K562 (cell line): ENCODE measurements around the gene YTHDF1. TPM values are rescaled to one million over a fixed set of nuclear protein-coding genes. Genes with fewer than 3 reads are reported as not detected.

Source experiments
- ATAC-seq: fragments of 200-7000 bp; cut with Tn5 transposase; 3 replicates; pipeline ENCODE4 v1.9.1; 2020; ENCODE audit warnings: moderate library complexity
- BruUV-seq: library from RNA; stranded (reverse); fragments of 400-500 nt; replicated peaks from 2 replicates; lab custom pipeline; 2021; lab: Mats Ljungman, UMichigan
- CTCF ChIA-PET: fragments of 300-600 bp; formaldehyde crosslinking; extraction: SDS; loops from one replicate; lab custom pipeline; 2021; ENCODE audit warnings: low intra/inter-chr PET ratio; lab: Yijun Ruan, JAX
- POLR2A ChIA-PET: fragments of 300-600, 350-650 bp; sonication (Branson Sonifier 250); formaldehyde crosslinking; extraction: SDS; loops from one replicate; lab custom pipeline; 2021; ENCODE audit warnings: antibody characterized with exemption, inconsistent platforms; lab: Yijun Ruan, JAX
- DNase-seq, 4 experiments: peaks; one replicate each; pipeline versions ENCODE4 v3.0.0 to v3.0.0-alpha.2; 2011 to 2018; ENCODE audit warnings: low spot score in 3 of 4, mixed read lengths in 3 of 4; ENCODE audit errors: extremely low read depth in 1 of 4
- FAIRE-seq: peaks from 2 replicates; lab custom pipeline; 2011; peaks lifted over from hg19 to GRCh38; lab: Jason Lieb, UNC
- H2AFZ ChIP-seq: 2 replicates; pipeline ENCODE4 v1.6.0; 2011; ENCODE audit warnings: low read depth, low read length, control low read depth, inconsistent platforms
- H3K27ac ChIP-seq: fragments of 200-600 bp; 3 replicates; pipeline ENCODE4 v1.8.0; 2011; ENCODE audit warnings: low read depth, mild to moderate bottlenecking, control low read depth, inconsistent platforms, low read length, moderate library complexity, mixed read lengths; ENCODE audit errors: extremely low read depth
- H3K27me3 ChIP-seq, 2 experiments: fragments of 300-600 bp in 1 of 2; 2 replicates in 1 of 2; 3 replicates in 1 of 2; pipeline versions ENCODE4 v1.6.0 to v1.8.0; 2011; ENCODE audit warnings: inconsistent platforms in 2 of 2, low read length in 2 of 2, mild to moderate bottlenecking in 1 of 2, mixed read lengths in 1 of 2, moderate library complexity in 1 of 2; ENCODE audit not compliant: control insufficient read depth in 2 of 2, insufficient read depth in 2 of 2
- H3K36me3 ChIP-seq: fragments of 300-600 bp; 3 replicates; pipeline ENCODE4 v1.8.0; 2011; ENCODE audit warnings: mild to moderate bottlenecking, low read length, inconsistent platforms; ENCODE audit not compliant: control insufficient read depth, insufficient read depth
- H3K4me1 ChIP-seq, 2 experiments: fragments of 200-600 bp in 1 of 2; replicated peaks in 1 of 2; 2 replicates in 1 of 2; 3 replicates in 1 of 2; pipeline versions ENCODE4 v1.5.1 to v1.8.0; 2011; ENCODE audit warnings: inconsistent platforms in 2 of 2, low read length in 2 of 2, mild to moderate bottlenecking in 1 of 2, mixed read lengths in 1 of 2, moderate library complexity in 1 of 2; ENCODE audit not compliant: control insufficient read depth in 2 of 2, insufficient read depth in 2 of 2
- H3K4me2 ChIP-seq: 2 replicates; pipeline ENCODE4 v1.6.1; 2011; ENCODE audit warnings: low read length, control low read depth, inconsistent platforms, mixed read lengths; ENCODE audit not compliant: insufficient read depth
- H3K4me3 ChIP-seq: fragments of 200-600 bp; sonication (generic), shearing (Covaris generic); 2 replicates; pipeline ENCODE4 v1.5.1; 2016; ENCODE audit warnings: control low read depth, inconsistent platforms
- H3K79me2 ChIP-seq: fragments of 200-600 bp; 3 replicates; pipeline ENCODE4 v1.8.0; 2011; ENCODE audit warnings: low read length, inconsistent platforms; ENCODE audit not compliant: control insufficient read depth, insufficient read depth
- H3K9ac ChIP-seq, 2 experiments: 2 replicates each; pipeline versions ENCODE4 v1.6.0 to v1.6.1; 2011; ENCODE audit warnings: low read depth in 2 of 2, low read length in 2 of 2, control low read depth in 1 of 2, inconsistent platforms in 1 of 2, mild to moderate bottlenecking in 1 of 2, mixed read lengths in 1 of 2; ENCODE audit not compliant: insufficient read depth in 1 of 2
- H3K9me1 ChIP-seq: one replicate; pipeline ENCODE4 v1.6.0; 2011; ENCODE audit warnings: inconsistent platforms, mild to moderate bottlenecking, low read length, moderate library complexity; ENCODE audit not compliant: control insufficient read depth, insufficient read depth
- H3K9me3 ChIP-seq: replicated peaks from 2 replicates; pipeline ENCODE4 v1.5.1; 2011; ENCODE audit warnings: low read depth, low read length, inconsistent platforms; ENCODE audit not compliant: control insufficient read depth, insufficient read depth
- H4K20me1 ChIP-seq: replicated peaks from 2 replicates; pipeline ENCODE4 v1.6.1; 2011; ENCODE audit warnings: low read length, inconsistent platforms, mixed read lengths; ENCODE audit not compliant: control insufficient read depth, insufficient read depth
- ATF7 ChIP-seq: fragments of 450-650 bp; IDR thresholded peaks from 2 replicates; pipeline ENCODE4 v1.7.1; 2014; ENCODE audit warnings: mild to moderate bottlenecking, moderate library complexity
- CHAMP1 ChIP-seq: fragments of 450-650 bp; IDR thresholded peaks from 2 replicates; pipeline ENCODE4 v1.6.1; 2016; ENCODE audit warnings: mild to moderate bottlenecking
- ELF1 ChIP-seq: fragments of 200-800 bp; sonication (Bioruptor generic); IDR thresholded peaks from 2 replicates; pipeline ENCODE4 v1.6.1; 2016; ENCODE audit warnings: missing genetic modification characterization, missing compliant biosample characterization
- ELF2 ChIP-seq: fragments of 250-450 bp; sonication (Bioruptor Pico); IDR thresholded peaks from 2 replicates; pipeline ENCODE4 v1.5.0; 2021; ENCODE audit warnings: mild to moderate bottlenecking
- GATAD2B ChIP-seq: fragments of 450-650 bp; IDR thresholded peaks from 2 replicates; pipeline ENCODE4 v1.6.1; 2017; ENCODE audit warnings: mild to moderate bottlenecking, borderline replicate concordance
- IRF1 ChIP-seq: sonication (generic); formaldehyde crosslinking; IDR thresholded peaks from 2 replicates; pipeline ENCODE4 v1.8.0; 2022; ENCODE audit warnings: missing genetic modification reagents, mild to moderate bottlenecking, borderline replicate concordance
- L3MBTL2 ChIP-seq: fragments of 450-650 bp; IDR thresholded peaks from 2 replicates; pipeline ENCODE4 v1.6.1; 2016; ENCODE audit warnings: mild to moderate bottlenecking, moderate library complexity
- MAZ ChIP-seq, 2 experiments: fragments of 450-650 bp in 1 of 2; sonication (generic) in 1 of 2; formaldehyde crosslinking; IDR thresholded peaks in 1 of 2; conservative IDR thresholded peaks in 1 of 2; 2 replicates each; pipeline versions ENCODE4 v1.4.0 to v1.5.0; 2020; ENCODE audit warnings: mild to moderate bottlenecking in 1 of 2, missing genetic modification reagents in 1 of 2
- RBM34 ChIP-seq: fragments of 200-400 bp; formaldehyde crosslinking; IDR thresholded peaks from 2 replicates; pipeline ENCODE4 v1.6.1; 2018; ENCODE audit warnings: low read length, borderline replicate concordance; ENCODE audit not compliant: insufficient read depth
- SMAD4 ChIP-seq: fragments of 250-450 bp; sonication (Bioruptor Pico); conservative IDR thresholded peaks from 2 replicates; pipeline ENCODE4 v1.8.0; 2021; ENCODE audit warnings: inconsistent platforms, mild to moderate bottlenecking, moderate library complexity
- SMARCB1 ChIP-seq: IDR thresholded peaks from 2 replicates; pipeline ENCODE4 v1.6.1; 2011; ENCODE audit warnings: improper control_type of control experiment, low read depth; ENCODE audit not compliant: insufficient read length
- THRAP3 ChIP-seq: fragments of 450-650 bp; IDR thresholded peaks from 2 replicates; pipeline ENCODE4 v1.6.1; 2016; ENCODE audit warnings: mild to moderate bottlenecking, inconsistent platforms, borderline replicate concordance
- ZBTB12 ChIP-seq: fragments of 250-450 bp; sonication (Bioruptor Pico); IDR thresholded peaks from 2 replicates; pipeline ENCODE4 v1.4.0; 2020
- ZC3H8 ChIP-seq: fragments of 450-650 bp; IDR thresholded peaks from 2 replicates; pipeline ENCODE4 v1.6.1; 2017
- ZNF644 ChIP-seq: fragments of 200-800 bp; sonication (Bioruptor generic); IDR thresholded peaks from 2 replicates; pipeline ENCODE4 v1.6.1; 2016; ENCODE audit warnings: low read depth, missing genetic modification characterization, missing compliant biosample characterization
- ZNF740 ChIP-seq, 3 experiments: fragments of 200-800 bp in 1 of 3; sonication (Bioruptor generic) in 1 of 3; sonication (generic) in 1 of 3; formaldehyde crosslinking in 1 of 3; IDR thresholded peaks; 2 replicates each; pipeline versions ENCODE4 v1.6.1 to v1.8.0; 2016 to 2022; ENCODE audit warnings: mild to moderate bottlenecking in 2 of 3, missing compliant biosample characterization in 2 of 3, missing genetic modification characterization in 2 of 3, missing genetic modification reagents in 1 of 3
- ZSCAN29 ChIP-seq: fragments of 450-650 bp; IDR thresholded peaks from 2 replicates; pipeline ENCODE4 v1.6.1; 2017
- WGBS: fragments of 100-300 bp; shearing (Covaris generic); methylation state at CpG from one replicate; pipeline ENCODE4 v1.1.6; 2016; ENCODE audit warnings: low coverage, mixed read lengths; ENCODE audit not compliant: insufficient coverage; ENCODE audit errors: missing lambda C conversion rate; 5-methylcytosine and 5-hydroxymethylcytosine counted together
- in situ Hi-C: fragments of 300-500 bp; cut with MboI; formaldehyde crosslinking; loops from 4 replicates; pipeline ENCODE4 v1.15.0; 2018; ENCODE audit warnings: inconsistent platforms, mixed read lengths
- intact Hi-C: fragments of 100-400 bp; cut with micrococcal nuclease; formaldehyde crosslinking; loops from 2 replicates; pipeline ENCODE4 v1.14.2; 2022
- polyA plus RNA-seq, 8 experiments: library from polyadenylated mRNA; depleted of rRNA in 4 of 8; stranded (reverse) in 5 of 8; unstranded in 3 of 8; fragments of >200 nt; fragmentation: Nextera tagmentation in 2 of 8; fragmentation: Illumina TruSeq in 1 of 8; extraction: Ambion mirVana in 2 of 8; extraction: Trizol in 1 of 8; gene quantifications; 2 replicates each; pipeline versions ENCODE4 v1.2.1 to v1.2.3, GENCODE V29; 2011 to 2014; ENCODE audit warnings: inconsistent platforms in 1 of 8, missing spikeins in 1 of 8
- total RNA-seq, 7 experiments: library from RNA; depleted of rRNA in 6 of 7; stranded (reverse); fragments of >200 nt in 6 of 7; fragmentation: Illumina TruSeq in 2 of 7; extraction: Trizol in 2 of 7; gene quantifications; 2 replicates each; pipeline versions ENCODE4 v1.2.1 to v1.2.3, GENCODE V29; 2011 to 2021; ENCODE audit warnings: low replicate concordance in 1 of 7

Gene YTHDF1
- total and polyA plus RNA-seq, 9 of the 15 experiments (the other 6 are each of a cell fraction or from before 2014, with no cell fraction given): 10.1 to 42.4 (median 27.8) TPM

- ATAC-seq: peak; percentile 36; the same call in 1 of the 3 replicates
- H3K79me2 ChIP-seq: no peaks in the 10 kb centered on the region
- no peaks in the 10 kb centered on the region for H3K36me3 ChIP-seq
- ChIA-PET POLR2A (interaction anchor here (0.7 kb wide), 1 partner anchor 12 kb away, joined by 3 read pairs; no protein-coding TSS in a partner anchor), CTCF (no interaction called here)
- H4K20me1 ChIP-seq: 0 out of 2 replicates have a peak, but pooled peaks cover 11% of the 10 kb centered on the region
- H3K4me1 ChIP-seq: peaks cover 11 to 23% of the 10 kb centered on the region in 2 experiments
- FAIRE-seq: no peak
- in situ Hi-C loops: no loop called here
- intact Hi-C loops: no loop called here
- no peaks in the 10 kb centered on the region for H3K9me3 ChIP-seq
- no peak overlapping the region for H2AFZ ChIP-seq
- H3K27ac ChIP-seq: no peak overlapping the region
- no peak overlapping the region for H3K4me3 ChIP-seq
- H3K9ac ChIP-seq: no peak overlapping the region; a peak in 2 of 4 replicates
- no peak overlapping the region for H3K4me2 ChIP-seq
- BruUV-seq: no TSS peak
- DNase-seq: no peak
- peaks cover 29 to 66% of the 10 kb centered on the region in 2 experiments; a peak in 4 of 5 replicates for H3K27me3 ChIP-seq
- no peaks in the 10 kb centered on the region for H3K9me1 ChIP-seq
- 12% methylated on average over 25 of the region's 25 CpGs for WGBS
- TF ChIP-seq ZNF644 (tag) (no peak), IRF1 (no peak), GATAD2B (no peak), THRAP3 (no peak), SMAD4 (CRISPR knock-in tag) (no peak), SMARCB1 (no peak), ZNF740 (CRISPR knock-in tag; IDR thresholded peaks at IDR 0.05) (no peak), ZNF740 (tag; IDR thresholded peaks at IDR 0.05) (no peak), L3MBTL2 (no peak), ZC3H8 (no peak), ZBTB12 (no peak), ELF1 (no peak), RBM34 (no peak), ATF7 (no peak), MAZ (CRISPR knock-in tag; conservative IDR thresholded peaks at IDR 0.05 in 1 of 2, IDR thresholded peaks at IDR 0.05 in 1 of 2) (no peak), ZSCAN29 (no peak), CHAMP1 (no peak), ELF2 (CRISPR knock-in tag) (no peak)
Observed at GRCh38 chr20:63261060-63261794, 45.3 kb upstream of the YTHDF1 start.
